Neural cell (in vitro differentiated cells): ENCODE data around the gene ZXDC. TPM values are rescaled to one million over a fixed set of nuclear protein-coding genes. Genes with fewer than 3 reads are reported as not detected.

ENCODE experiments used
- H2AFZ ChIP-seq: fragments of 200-600, 300-800 bp; sonication (generic), shearing (Covaris generic); 2 replicates; pipeline ENCODE4 v1.6.0; 2014; ENCODE audit warnings: low read depth, mild to moderate bottlenecking, antibody characterized with exemption, low read length, moderate library complexity
- H3F3A ChIP-seq: fragments of 200-600 bp; shearing (Covaris generic); 2 replicates; pipeline ENCODE4 v1.6.1; 2016; ENCODE audit warnings: mild to moderate bottlenecking, moderate library complexity, mixed read lengths, antibody characterized with exemption, low read length; ENCODE audit not compliant: insufficient read depth, poor library complexity, severe bottlenecking
- H3K27ac ChIP-seq: fragments of 200-600, 300-800 bp; sonication (generic), shearing (Covaris generic); 2 replicates; pipeline ENCODE4 v1.5.1; 2014; ENCODE audit warnings: mild to moderate bottlenecking, low read length, moderate library complexity
- H3K27me3 ChIP-seq: fragments of 300-800, 200-600 bp; sonication (generic), shearing (Covaris generic); 2 replicates; pipeline ENCODE4 v1.6.0; 2014; ENCODE audit warnings: mild to moderate bottlenecking, low read depth, low read length, moderate library complexity; ENCODE audit not compliant: insufficient read depth
- H3K36me3 ChIP-seq: fragments of 300-800, 200-600 bp; sonication (generic), shearing (Covaris generic); 2 replicates; pipeline ENCODE4 v1.5.1; 2014; ENCODE audit warnings: mild to moderate bottlenecking, antibody characterized with exemption, low read length, moderate library complexity; ENCODE audit not compliant: insufficient read depth
- H3K4me2 ChIP-seq: fragments of 300-800, 200-600 bp; sonication (generic), shearing (Covaris generic); 2 replicates; pipeline ENCODE4 v1.6.0; 2014; ENCODE audit warnings: mild to moderate bottlenecking, low read length
- H3K4me3 ChIP-seq: fragments of 300-800, 200-600 bp; sonication (generic), shearing (Covaris generic); 2 replicates; pipeline ENCODE4 v1.5.1; 2014; ENCODE audit warnings: mild to moderate bottlenecking, low read length, moderate library complexity
- H3K79me2 ChIP-seq: fragments of 200-600 bp; shearing (Covaris generic); replicated peaks from 2 replicates; pipeline ENCODE4 v1.6.0; 2014; ENCODE audit warnings: mild to moderate bottlenecking, low read length, moderate library complexity; ENCODE audit not compliant: insufficient read depth
- H3K9ac ChIP-seq: fragments of 300-800, 200-600 bp; sonication (generic), shearing (Covaris generic); 2 replicates; pipeline ENCODE4 v1.6.1; 2016; ENCODE audit warnings: mild to moderate bottlenecking, low read length, mixed read lengths
- H3K9me2 ChIP-seq: fragments of 200-600 bp; shearing (Covaris generic); 2 replicates; pipeline ENCODE4 v1.6.1; 2016; ENCODE audit warnings: mild to moderate bottlenecking, low read length, mixed read lengths; ENCODE audit not compliant: insufficient read depth
- H3K9me3 ChIP-seq: fragments of 200-600, 300-800 bp; sonication (generic), shearing (Covaris generic); 2 replicates; pipeline ENCODE4 v1.6.1; 2016; ENCODE audit warnings: mild to moderate bottlenecking, mixed run types, low read length, moderate library complexity, mixed read lengths
- H4K20me1 ChIP-seq: fragments of 200-600 bp; shearing (Covaris generic); 2 replicates; pipeline ENCODE4 v1.6.1; 2016; ENCODE audit warnings: mild to moderate bottlenecking, mixed run types; ENCODE audit not compliant: insufficient read depth
- CTCF ChIP-seq: fragments of 450-650 bp; IDR thresholded peaks from 2 replicates; pipeline ENCODE4 v1.5.1; 2014; ENCODE audit warnings: antibody characterized with exemption, mild to moderate bottlenecking, moderate library complexity; ENCODE audit not compliant: poor library complexity, severe bottlenecking
- EP300 ChIP-seq: fragments of 450-650 bp; conservative IDR thresholded peaks from 2 replicates; pipeline ENCODE4 v1.6.1; 2014; ENCODE audit warnings: antibody characterized with exemption, mild to moderate bottlenecking, moderate library complexity; ENCODE audit not compliant: poor library complexity, severe bottlenecking
- EZH2 ChIP-seq: fragments of 200-600, 300-800 bp; shearing (Covaris generic), sonication (generic); IDR thresholded peaks from 2 replicates; pipeline ENCODE4 v1.6.1; 2014; ENCODE audit warnings: antibody characterized with exemption, low read length, borderline replicate concordance, mild to moderate bottlenecking; ENCODE audit not compliant: insufficient read depth, poor library complexity, severe bottlenecking
- MXI1 ChIP-seq: fragments of 450-650 bp; conservative IDR thresholded peaks from 2 replicates; pipeline ENCODE4 v1.6.1; 2014; ENCODE audit warnings: antibody characterized with exemption, mild to moderate bottlenecking; ENCODE audit not compliant: poor library complexity, severe bottlenecking
- POLR2AphosphoS5 ChIP-seq: IDR thresholded peaks from 2 replicates; pipeline ENCODE4 v1.6.1; 2012
- RAD21 ChIP-seq: fragments of 450-650 bp; conservative IDR thresholded peaks from 2 replicates; pipeline ENCODE4 v1.6.1; 2014; ENCODE audit warnings: antibody characterized with exemption, mild to moderate bottlenecking, moderate library complexity
- REST ChIP-seq: IDR thresholded peaks from 2 replicates; pipeline ENCODE4 v1.6.1; 2012; ENCODE audit warnings: borderline replicate concordance
- SMC3 ChIP-seq: fragments of 450-650 bp; conservative IDR thresholded peaks from 2 replicates; pipeline ENCODE4 v1.6.1; 2014; ENCODE audit warnings: antibody characterized with exemption, mild to moderate bottlenecking, moderate library complexity; ENCODE audit not compliant: poor library complexity
- TAF1 ChIP-seq: IDR thresholded peaks from 2 replicates; pipeline ENCODE4 v1.6.1; 2012; ENCODE audit warnings: low read depth
- polyA plus RNA-seq: library from polyadenylated mRNA; depleted of rRNA; stranded (reverse); fragments of >200 nt; gene quantifications from 2 replicates; pipeline ENCODE4 v1.2.3, GENCODE V29; 2014

Gene ZXDC
- polyA plus RNA-seq, 1 donor from 2014 or later, result 22.2 TPM

- H3K9me3 ChIP-seq, result no peaks in the 10 kb centered on the region
- TF ChIP-seq EZH2 (no peak), REST (no peak), EP300 (no peak), POLR2AphosphoS5 (no peak), RAD21 (no peak), CTCF (no peak), MXI1 (no peak), TAF1 (no peak), SMC3 (no peak)
- no peak overlapping the region for H2AFZ ChIP-seq
These were observed 42.5 kb upstream of the ZXDC start for GRCh38 chr3:126517986-126518778.

GRCh38 chr3:126517291-126517951, 41.7 kb upstream of the ZXDC start, which contains the start of gene UROC1:
UROC1 (minus strand) TSS chr3:126517773; CDS start chr3:126517719, 54 bp downstream.
- no peak within 1 kb of the TSS for H3K9ac ChIP-seq
- H2AFZ ChIP-seq, result no peak within 1 kb of the TSS
- H3K79me2 ChIP-seq, result no peaks in the 10 kb centered on the region
- no peak within 1 kb of the TSS for H3K4me2 ChIP-seq
- H4K20me1 ChIP-seq, result no peaks in the 10 kb centered on the region
- H3K4me3 ChIP-seq, result no peak within 1 kb of the TSS
- TF ChIP-seq EP300 (no peak), SMC3 (no peak), EZH2 (no peak), RAD21 (no peak), POLR2AphosphoS5 (no peak), CTCF (no peak), MXI1 (no peak), TAF1 (no peak)
- H3K27ac ChIP-seq, result no peak within 1 kb of the TSS
- peaks cover 1% of the 10 kb centered on the region for H3K27me3 ChIP-seq
- H3F3A ChIP-seq, result no peaks in the 10 kb centered on the region
- H3K9me3 ChIP-seq, result no peaks in the 10 kb centered on the region
- no peaks in the 10 kb centered on the region for H3K36me3 ChIP-seq
- H3K9me2 ChIP-seq, result no peaks in the 10 kb centered on the region

More at GRCh38 chr3:126517986-126518778, 42.5 kb upstream of the ZXDC start:
- H3K4me2 ChIP-seq, result no peak overlapping the region
- no peak overlapping the region for H3K9ac ChIP-seq
- H3K27me3 ChIP-seq, result peaks cover 9% of the 10 kb centered on the region
- no peaks in the 10 kb centered on the region for H3K36me3 ChIP-seq
- H3K27ac ChIP-seq, result no peak overlapping the region
- no peaks in the 10 kb centered on the region for H3K79me2 ChIP-seq
- H3F3A ChIP-seq, result no peaks in the 10 kb centered on the region
- H3K9me2 ChIP-seq, result no peaks in the 10 kb centered on the region
- no peaks in the 10 kb centered on the region for H4K20me1 ChIP-seq
- no peak overlapping the region for H3K4me3 ChIP-seq
